ENCODE measurements around the gene CTRB2.

GRCh38 chr16:75206749-75207451 lies at the start of gene CTRB2:
- TF ChIP-seq CTCF (IDR thresholded peaks at IDR 0.05): no peak
- TF ChIP-seq POLR2A (IDR thresholded peaks at IDR 0.05): no peak

Measured in lower leg skin (tissue), 3 donors.